BE2C (cell line): ENCODE measurements around the gene KRT31.
"Not testable (repeated sequence)": the region's sequence is repeated elsewhere in the genome, so short reads cannot be mapped to it uniquely, and the experiment has no call there.

Experiments
- DNase-seq: peaks from one replicate; pipeline ENCODE4 v3.0.0-alpha.2; 2020
- H3K27me3 ChIP-seq: fragments of 250-450 bp; sonication (Bioruptor Pico); 2 replicates; pipeline ENCODE4 v1.5.1; 2020; ENCODE audit warnings: mild to moderate bottlenecking
- H3K36me3 ChIP-seq: fragments of 250-450 bp; sonication (Bioruptor Pico); 2 replicates; pipeline ENCODE4 v1.5.1; 2020; ENCODE audit warnings: mild to moderate bottlenecking
- H3K4me1 ChIP-seq: fragments of 250-450 bp; sonication (Bioruptor Pico); 2 replicates; pipeline ENCODE4 v1.5.1; 2020
- H3K4me3 ChIP-seq: 2 replicates; pipeline ENCODE4 v1.5.1; 2011; ENCODE audit warnings: low read depth, low read length
- H3K9me3 ChIP-seq: fragments of 250-450 bp; sonication (Bioruptor Pico); 2 replicates; pipeline ENCODE4 v1.5.1; 2020
- CTCF ChIP-seq: IDR thresholded peaks from 2 replicates; pipeline ENCODE4 v1.5.1; 2012; ENCODE audit warnings: mild to moderate bottlenecking, low read depth, low read length

The KRT31 gene

GRCh38 chr17:41406205-41406604 lies 8.8 kb upstream of the KRT31 start:
- Histone ChIP-seq H3K4me3 (no peak overlapping the region), H3K36me3 (no peaks in the 10 kb centered on the region), H3K27me3 (no peaks in the 10 kb centered on the region), H3K4me1 (no peaks in the 10 kb centered on the region), H3K9me3 (no peaks in the 10 kb centered on the region)
- no peak for TF ChIP-seq CTCF
- no peak for DNase-seq

- Histone ChIP-seq H3K4me1 (no peaks in the 10 kb centered on the region), H3K36me3 (no peaks in the 10 kb centered on the region), H3K27me3 (no peaks in the 10 kb centered on the region), H3K9me3 (no peaks in the 10 kb centered on the region), H3K4me3 (no peak overlapping the region)
- no peak for TF ChIP-seq CTCF
- no peak for DNase-seq
These were observed 6.7 kb upstream of the KRT31 start for GRCh38 chr17:41404024-41404671.

- no peak for TF ChIP-seq CTCF
- H3K36me3 ChIP-seq: no peaks in the 10 kb centered on the region
- DNase-seq: no peak
- no peaks in the 10 kb centered on the region for H3K27me3 ChIP-seq
- H3K9me3 ChIP-seq: no peaks in the 10 kb centered on the region
- H3K4me3 ChIP-seq: no peak overlapping the region
- no peaks in the 10 kb centered on the region for H3K4me1 ChIP-seq
These were observed 6.1 kb upstream of the KRT31 start for GRCh38 chr17:41403404-41404023.

GRCh38 chr17:41402161-41402560 lies 4.8 kb upstream of the KRT31 start:
- TF ChIP-seq CTCF: no peak
- Histone ChIP-seq H3K4me1 (no peaks in the 10 kb centered on the region), H3K9me3 (no peaks in the 10 kb centered on the region), H3K4me3 (no peak overlapping the region), H3K36me3 (no peaks in the 10 kb centered on the region), H3K27me3 (0 out of 2 replicates have a peak, but pooled peaks cover 2% of the 10 kb centered on the region)
- no peak for DNase-seq

GRCh38 chr17:41396340-41396739 lies 1.1 kb downstream of the KRT31 start:
- Histone ChIP-seq H3K4me3 (no peak overlapping the region), H3K9me3 (no peaks in the 10 kb centered on the region), H3K36me3 (no peaks in the 10 kb centered on the region), H3K27me3 (peaks cover 7% of the 10 kb centered on the region), H3K4me1 (no peaks in the 10 kb centered on the region)
- no peak for DNase-seq
- TF ChIP-seq CTCF: no peak

- Histone ChIP-seq H3K4me3 (no peak overlapping the region), H3K9me3 (no peaks in the 10 kb centered on the region), H3K4me1 (no peaks in the 10 kb centered on the region), H3K36me3 (no peaks in the 10 kb centered on the region), H3K27me3 (peaks cover 7% of the 10 kb centered on the region)
- DNase-seq: no peak
- no peak for TF ChIP-seq CTCF
These were observed 1.8 kb downstream of the KRT31 start for GRCh38 chr17:41395611-41396010.

- not testable (repeated sequence) for H3K36me3 ChIP-seq, DNase-seq, H3K4me3 ChIP-seq, H3K9me3 ChIP-seq, H3K4me1 ChIP-seq, H3K27me3 ChIP-seq
These were observed 2.4 kb downstream of the KRT31 start for GRCh38 chr17:41395044-41395443.
